Mucosa of gallbladder (tissue), 1 donor: Measurements from ENCODE around the gene LYZL4. TPM values are rescaled to one million over a fixed set of nuclear protein-coding genes. Genes with fewer than 3 reads are reported as not detected.

Source experiments
- DNase-seq: peaks from one replicate; pipeline ENCODE4 v3.0.0-alpha.2; 2020; ENCODE audit warnings: low spot score
- total RNA-seq: library from RNA; stranded (reverse); gene quantifications from one replicate; pipeline ENCODE4 v1.2.1, GENCODE V29; 2021
- donor health status: DM: no; HTN: no; CAD: no.

Gene LYZL4
- total RNA-seq, 1 donor from 2014 or later: 0.32 TPM

- DNase-seq: no peak
Observed at GRCh38 chr3:42371776-42372175, 38.6 kb downstream of the LYZL4 start.

DNA sequence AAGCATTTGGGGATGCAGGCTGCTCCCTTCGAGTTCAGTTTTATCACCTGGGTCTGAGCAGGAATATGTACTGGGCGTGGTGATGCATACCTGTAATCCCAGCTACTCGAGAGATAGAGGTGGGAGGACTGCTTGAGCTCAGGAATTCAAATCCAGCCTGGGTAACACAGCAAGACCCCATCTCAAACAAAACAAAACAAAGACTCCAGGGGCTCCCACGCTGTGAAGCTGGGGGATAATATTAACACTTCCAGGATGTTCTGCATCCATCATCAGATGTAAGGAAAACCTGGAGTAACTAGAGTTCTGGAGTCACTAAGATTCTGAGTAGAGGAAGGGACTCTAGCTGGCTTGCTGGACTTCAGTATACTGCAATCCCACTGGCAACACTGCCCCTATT lies 40.6 kb downstream of the LYZL4 start:
- DNase-seq: no peak

DNA sequence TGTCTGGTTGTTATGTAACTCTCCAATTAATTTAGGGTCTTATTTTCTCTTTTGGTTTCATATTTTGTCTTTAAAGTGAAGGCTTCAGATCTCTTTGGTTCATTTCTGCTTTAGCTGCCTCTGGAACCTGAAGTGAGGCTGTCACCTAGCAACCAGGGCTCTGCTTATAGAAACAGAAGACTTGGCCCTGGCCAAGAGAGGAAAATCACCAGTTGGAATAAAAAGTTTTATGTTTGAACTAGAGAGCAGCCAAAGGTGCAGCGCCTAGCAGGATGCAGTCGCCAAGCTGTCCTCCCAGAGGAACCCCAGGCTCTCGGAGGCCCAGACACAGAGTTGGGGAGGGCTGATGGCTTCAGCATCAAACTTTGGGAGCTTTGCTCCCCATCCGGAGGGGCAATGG lies 41.1 kb downstream of the LYZL4 start:
- DNase-seq: peak; percentile 21

DNA sequence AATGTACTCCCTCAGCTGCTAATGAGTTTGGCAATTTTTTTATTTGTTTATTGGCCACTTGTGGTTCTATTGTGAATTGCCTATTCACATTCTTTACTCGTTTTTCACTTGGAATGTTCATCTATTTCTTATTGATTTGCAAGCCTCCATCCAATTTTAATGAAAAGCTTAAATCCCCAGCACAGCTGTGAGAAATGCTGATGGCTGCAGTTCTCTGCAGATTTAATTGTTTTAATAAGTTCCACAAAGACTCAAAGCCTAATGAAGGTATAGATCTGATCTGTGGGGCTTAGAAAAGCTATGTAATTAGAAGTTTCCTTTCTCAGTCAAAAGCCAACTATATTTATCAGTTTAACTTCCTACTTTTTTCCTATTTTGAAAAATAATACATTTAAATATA lies 41.5 kb downstream of the LYZL4 start:
- DNase-seq: no peak

DNA sequence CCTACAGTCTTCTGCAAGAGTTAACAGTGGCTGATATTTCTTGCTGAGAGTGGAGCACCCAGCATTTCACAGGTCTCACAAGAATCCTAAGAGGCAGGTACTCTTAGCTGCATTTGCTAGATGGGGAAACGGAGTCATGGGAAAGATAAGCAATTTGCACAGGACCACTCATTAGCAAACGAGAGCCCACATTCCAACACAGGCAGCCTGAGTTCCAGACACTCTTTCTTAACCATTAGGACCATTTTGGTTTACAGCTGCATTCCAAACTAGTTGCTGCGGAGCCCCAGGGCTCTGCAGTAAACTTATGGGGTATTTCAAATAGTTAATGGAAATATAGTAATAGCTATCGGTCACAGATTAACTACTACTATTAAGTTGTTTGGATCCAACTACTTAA lies 42.5 kb downstream of the LYZL4 start:
- no peak for DNase-seq

DNA sequence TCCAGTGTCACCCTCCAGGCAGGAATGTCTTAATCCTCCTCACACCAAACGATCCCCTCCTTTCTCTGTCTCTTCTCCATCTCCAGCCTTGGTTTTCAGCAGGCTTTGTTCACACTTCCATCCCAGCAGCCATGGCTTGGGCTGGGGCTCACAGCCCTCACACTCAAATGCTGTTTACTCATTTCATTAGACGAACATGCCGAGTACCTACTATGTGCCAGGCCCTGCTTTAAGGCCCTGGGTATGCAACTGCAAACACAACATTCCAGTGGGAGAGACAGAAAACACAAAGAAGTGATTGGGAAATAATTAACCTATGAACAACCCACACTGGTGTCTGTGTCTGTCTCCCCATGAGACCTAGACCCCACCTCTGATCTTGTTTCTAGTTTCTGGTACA lies 43.9 kb downstream of the LYZL4 start:
- no peak for DNase-seq

- DNase-seq: no peak
Observed at GRCh38 chr3:42357335-42357734, 53.1 kb downstream of the LYZL4 start.

- DNase-seq: no peak
Observed at GRCh38 chr3:42355612-42356011, 54.8 kb downstream of the LYZL4 start.

DNA sequence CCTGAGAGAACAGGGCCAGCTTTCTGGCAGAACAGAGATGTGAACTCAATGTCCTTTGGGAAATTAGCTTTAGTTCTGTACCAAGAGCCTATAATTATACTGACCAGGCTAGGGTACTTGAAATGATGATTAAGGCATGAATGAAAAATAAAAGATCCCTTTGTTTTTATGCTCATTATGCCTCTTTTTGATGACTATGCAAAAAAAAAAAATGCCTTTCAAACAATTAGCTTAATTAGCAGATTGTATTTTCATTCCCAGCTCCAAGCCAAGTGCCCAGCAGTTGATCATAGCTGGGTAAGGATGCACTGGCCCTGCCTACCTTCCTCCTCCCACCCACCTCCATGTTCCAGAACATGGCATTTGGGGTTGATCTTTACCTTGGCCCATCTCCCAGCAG lies 56.8 kb downstream of the LYZL4 start:
- no peak for DNase-seq

- no peak for DNase-seq
Observed at GRCh38 chr3:42351207-42351606, 59.2 kb downstream of the LYZL4 start.

DNA sequence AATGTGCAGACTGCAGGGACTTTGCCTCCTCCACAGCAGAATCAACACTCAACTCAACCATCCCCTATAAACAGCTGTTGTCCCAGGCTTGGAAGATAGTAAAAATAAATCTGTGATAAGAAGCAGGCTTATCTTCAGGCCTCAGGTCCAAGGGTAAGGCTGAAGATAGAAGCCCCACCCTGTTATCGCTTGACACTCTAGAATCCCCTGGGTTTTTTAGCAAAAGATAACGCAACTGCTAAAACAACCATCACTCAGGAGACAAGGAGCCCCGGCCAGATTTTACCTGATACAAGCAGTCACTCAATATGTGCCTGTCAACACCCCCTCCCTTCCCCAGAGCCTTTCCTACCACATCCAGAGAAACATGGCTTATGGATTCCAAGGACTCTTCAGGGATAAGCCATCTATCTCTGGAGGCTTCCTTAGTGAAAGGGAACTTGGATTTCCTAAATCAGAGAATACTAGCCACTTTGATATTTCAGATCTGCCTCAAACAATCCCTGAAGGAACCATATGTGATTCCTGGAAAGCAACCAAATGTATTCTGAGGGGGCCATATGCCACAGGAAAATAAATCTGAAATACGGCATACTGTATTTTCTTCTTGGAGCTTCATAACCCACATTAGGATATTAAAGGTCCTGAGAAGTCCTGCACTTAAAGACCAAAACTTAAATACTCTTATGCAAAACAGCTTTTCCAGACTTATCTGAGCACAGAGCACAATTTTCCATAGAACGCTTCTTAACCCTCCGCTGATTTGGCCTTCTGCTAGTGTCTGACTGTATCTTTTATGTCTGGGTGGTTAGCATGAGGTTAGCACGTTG lies 60.4 kb downstream of the LYZL4 start:
- DNase-seq: no peak

DNA sequence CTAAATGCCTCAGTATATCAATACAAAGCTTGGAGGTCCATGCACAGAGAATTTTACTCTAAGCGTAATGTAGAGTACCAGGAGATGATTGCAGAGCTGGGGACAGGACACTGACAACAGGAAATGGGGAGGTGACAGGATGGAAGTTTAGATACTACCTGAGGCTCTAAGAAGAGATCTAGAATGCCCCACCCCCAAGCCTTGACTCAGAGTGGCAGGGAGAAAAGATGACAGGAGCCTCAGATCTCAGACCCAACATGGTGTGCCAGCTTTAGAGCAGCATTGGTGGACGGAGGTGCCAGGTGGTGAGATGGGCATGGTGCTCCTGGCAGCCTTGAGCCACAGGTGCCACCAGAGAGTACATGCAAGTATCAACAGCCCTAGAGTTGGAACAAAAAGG lies 62.5 kb downstream of the LYZL4 start:
- no peak for DNase-seq

Other genes with a start within 250 kb of the LYZL4 start
- 1.3 TPM for gene CCK, start 144.4 kb downstream of the LYZL4 start, total RNA-seq
- 91.7 TPM for gene VIPR1, start 92.0 kb upstream of the LYZL4 start, total RNA-seq
- gene SEC22C, start 171.4 kb upstream of the LYZL4 start, total RNA-seq: 37.0 TPM
- gene SS18L2, start 180.2 kb upstream of the LYZL4 start, total RNA-seq: 20.3 TPM
- 55.5 TPM for gene NKTR, start 190.1 kb upstream of the LYZL4 start, total RNA-seq
- gene ZBTB47, start 243.1 kb upstream of the LYZL4 start, total RNA-seq: 41.2 TPM